GM18520 (cell line): Measurements from ENCODE around the gene SH2D6.
A peak's percentile ranks its signal among the peaks of the same experiment; 100 is the strongest.
"Not testable (repeated sequence)": the region's sequence is repeated elsewhere in the genome, so short reads cannot be mapped to it uniquely, and the experiment has no call there.

Source experiments
- ATAC-seq: cut with Tn5 transposase; IDR thresholded peaks from one replicate; pipeline ENCODE4 v1.9.1; 2021; ENCODE audit not compliant: unreplicated experiment

Gene SH2D6

GRCh38 chr2:85398426-85399182, 19.9 kb upstream of the SH2D6 start:
- ATAC-seq, result no peak

- no peak for ATAC-seq
Measured at GRCh38 chr2:85399183-85399455, 19.4 kb upstream of the SH2D6 start.

- ATAC-seq, result no peak
Measured at GRCh38 chr2:85400023-85400422, 18.5 kb upstream of the SH2D6 start.

- no peak for ATAC-seq
Measured at GRCh38 chr2:85400541-85401463, 17.7 kb upstream of the SH2D6 start.

- no peak for ATAC-seq
Measured at GRCh38 chr2:85401464-85401805, 17.1 kb upstream of the SH2D6 start.

- ATAC-seq, result no peak
Measured at GRCh38 chr2:85401844-85402243, 16.7 kb upstream of the SH2D6 start.

GRCh38 chr2:85405201-85406059, 13.1 kb upstream of the SH2D6 start:
- ATAC-seq, result no peak

- no peak for ATAC-seq
Measured at GRCh38 chr2:85409845-85410583, 8.5 kb upstream of the SH2D6 start, which contains the start of gene CAPG. CAPG (minus strand) TSS chr2:85410366; CDS start chr2:85402145, 8,221 bp downstream.

GRCh38 chr2:85410584-85411404, 7.7 kb upstream of the SH2D6 start:
- ATAC-seq, result no peak

- no peak for ATAC-seq
Measured at GRCh38 chr2:85411405-85411748, 7.1 kb upstream of the SH2D6 start.

GRCh38 chr2:85413592-85414420, 4.7 kb upstream of the SH2D6 start:
- ATAC-seq, result no peak

GRCh38 chr2:85414421-85414759, 4.1 kb upstream of the SH2D6 start:
- not testable (repeated sequence) for ATAC-seq

GRCh38 chr2:85414761-85415553, 3.6 kb upstream of the SH2D6 start:
- no peak for ATAC-seq

GRCh38 chr2:85415980-85416650, 2.4 kb upstream of the SH2D6 start:
- ATAC-seq, result no peak

- no peak for ATAC-seq
Measured at GRCh38 chr2:85419009-85419675, 628 bp downstream of the SH2D6 start.

- peak; percentile 43 for ATAC-seq
Measured at GRCh38 chr2:85420536-85421259, 2.2 kb downstream of the SH2D6 start.
